DND-41 (cell line): ENCODE data around the gene FOLR2.

Experiments used
- CTCF ChIP-seq: IDR thresholded peaks from 2 replicates; pipeline ENCODE4 v1.5.1; 2012; ENCODE audit warnings: borderline replicate concordance, low read length, moderate library complexity, mild to moderate bottlenecking; ENCODE audit not compliant: poor library complexity, severe bottlenecking; ENCODE audit errors: extremely low read depth
- EZH2 ChIP-seq: IDR thresholded peaks from 3 replicates; pipeline ENCODE4 v1.6.1; 2012; ENCODE audit warnings: borderline replicate concordance, low read depth, mild to moderate bottlenecking, moderate library complexity, low read length, inconsistent platforms; ENCODE audit not compliant: severe bottlenecking

- TF ChIP-seq CTCF (no peak), EZH2 (no peak)
Measured at GRCh38 chr11:72224564-72225410, 8.2 kb downstream of the FOLR2 start, which contains the start of gene INPPL1.
